Stimulated activated CD8-positive, alpha-beta memory T cell treated with anti-CD3 and anti-CD28 coated beads, Interleukin-2, amount 100 ng/mL, for 48 hours (primary cell): ENCODE results near the gene RPGR.

Source experiments
- DNase-seq, 2 donors: peaks; one replicate each; pipeline ENCODE4 v3.0.0-alpha.2; 2020; ENCODE audit warnings: low read depth in 2 of 2

Gene RPGR

GRCh38 chrX:38262715-38263620 lies 64.3 kb downstream of the RPGR start:
- no peak for DNase-seq

- no peak for DNase-seq
Measured at GRCh38 chrX:38260231-38260630, 67.1 kb downstream of the RPGR start.

GRCh38 chrX:38256019-38256418 lies 71.3 kb downstream of the RPGR start:
- DNase-seq: no peak

GRCh38 chrX:38249965-38250364 lies 77.3 kb downstream of the RPGR start:
- DNase-seq: no peak

- no peak for DNase-seq
Measured at GRCh38 chrX:38247051-38247450, 80.3 kb downstream of the RPGR start.

GRCh38 chrX:38240541-38240940 lies 86.8 kb downstream of the RPGR start:
- DNase-seq: no peak

GRCh38 chrX:38236901-38237615 lies 90.3 kb downstream of the RPGR start:
- no peak for DNase-seq

- no peak for DNase-seq
Measured at GRCh38 chrX:38233891-38234667, 93.2 kb downstream of the RPGR start.

- no peak for DNase-seq
Measured at GRCh38 chrX:38232079-38232686, 95.1 kb downstream of the RPGR start.

- DNase-seq: no peak
Measured at GRCh38 chrX:38225093-38225492, 102.2 kb downstream of the RPGR start.

GRCh38 chrX:38224160-38224559 lies 103.1 kb downstream of the RPGR start:
- DNase-seq: no peak

- DNase-seq: no peak
Measured at GRCh38 chrX:38221391-38221929, 105.8 kb downstream of the RPGR start.

- DNase-seq: no peak
Measured at GRCh38 chrX:38220415-38221390, 106.6 kb downstream of the RPGR start, which contains the start of gene SRPX. Gene SRPX (minus strand): TSS chrX:38220871. CDS start chrX:38220792, 79 bp downstream.

- no peak for DNase-seq
Measured at GRCh38 chrX:38220024-38220414, 107.3 kb downstream of the RPGR start.
